ENCODE measurements around the gene SLC22A23.
"Not testable (repeated sequence)": the region's sequence is repeated elsewhere in the genome, so short reads cannot be mapped to it uniquely, and the experiment has no call there.

SLC22A23 gene

GRCh38 chr6:3403238-3404173, 53.3 kb downstream of the SLC22A23 start:
- no peak for DNase-seq (ENCODE audit: low spot score)

- no peak for DNase-seq (ENCODE audit: low spot score)
Observed at GRCh38 chr6:3402310-3403237, 54.3 kb downstream of the SLC22A23 start.

- no peak for DNase-seq (ENCODE audit: low spot score)
Observed at GRCh38 chr6:3400162-3400561, 56.7 kb downstream of the SLC22A23 start.

- no peak for DNase-seq (ENCODE audit: low spot score)
Observed at GRCh38 chr6:3398755-3399696, 57.8 kb downstream of the SLC22A23 start.

GRCh38 chr6:3398165-3398562, 58.7 kb downstream of the SLC22A23 start:
- DNase-seq (ENCODE audit: low spot score) = no peak

GRCh38 chr6:3397229-3398164, 59.4 kb downstream of the SLC22A23 start:
- DNase-seq (ENCODE audit: low spot score) = no peak

GRCh38 chr6:3396503-3397180, 60.2 kb downstream of the SLC22A23 start:
- no peak for DNase-seq (ENCODE audit: low spot score)

GRCh38 chr6:3394671-3395070, 62.2 kb downstream of the SLC22A23 start:
- no peak for DNase-seq (ENCODE audit: low spot score)

GRCh38 chr6:3393836-3394202, 63.0 kb downstream of the SLC22A23 start:
- DNase-seq (ENCODE audit: low spot score) = no peak

- DNase-seq (ENCODE audit: low spot score) = no peak
Observed at GRCh38 chr6:3392930-3393835, 63.7 kb downstream of the SLC22A23 start.

- DNase-seq (ENCODE audit: low spot score) = no peak
Observed at GRCh38 chr6:3391902-3392458, 64.9 kb downstream of the SLC22A23 start.

- no peak for DNase-seq (ENCODE audit: low spot score)
Observed at GRCh38 chr6:3390698-3391097, 66.2 kb downstream of the SLC22A23 start.

GRCh38 chr6:3389390-3390167, 67.3 kb downstream of the SLC22A23 start:
- DNase-seq (ENCODE audit: low spot score) = no peak

GRCh38 chr6:3388786-3389185, 68.1 kb downstream of the SLC22A23 start:
- DNase-seq (ENCODE audit: low spot score) = no peak

- DNase-seq (ENCODE audit: low spot score) = no peak
Observed at GRCh38 chr6:3386374-3386857, 70.4 kb downstream of the SLC22A23 start.

- DNase-seq (ENCODE audit: low spot score) = no peak
Observed at GRCh38 chr6:3385660-3386151, 71.1 kb downstream of the SLC22A23 start.

- DNase-seq (ENCODE audit: low spot score) = not testable (repeated sequence)
Observed at GRCh38 chr6:3385181-3385580, 71.7 kb downstream of the SLC22A23 start.

Data from CD4-positive, alpha-beta T cell treated with Interleukin-2 at 100 ng/mL for 4 hours (primary cell).